Liver (tissue), 9 donors: ENCODE measurements around the gene ATE1. TPM values are rescaled to one million over a fixed set of nuclear protein-coding genes. Genes with fewer than 3 reads are reported as not detected.
"Not testable (repeated sequence)": the region's sequence is repeated elsewhere in the genome, so short reads cannot be mapped to it uniquely, and the experiment has no call there.

ENCODE experiments used
- DNase-seq: peaks from one replicate; pipeline ENCODE4 v3.0.0-alpha.2; 2017; ENCODE audit warnings: low spot score
- H3K27ac ChIP-seq, 2 donors: one replicate each; pipeline ENCODE4 v1.7.0; 2013; ENCODE audit warnings: inconsistent platforms in 2 of 2, low read length in 2 of 2, control low read depth in 1 of 2, low read depth in 1 of 2, mild to moderate bottlenecking in 1 of 2
- H3K27me3 ChIP-seq, 4 donors: one replicate each; pipeline versions ENCODE4 v1.6.1 to v1.7.0; 2013; ENCODE audit warnings: low read length in 3 of 4, inconsistent platforms in 1 of 4, mild to moderate bottlenecking in 1 of 4, moderate library complexity in 1 of 4; ENCODE audit not compliant: control insufficient read depth in 4 of 4, insufficient read depth in 4 of 4
- H3K36me3 ChIP-seq, 4 donors: one replicate each; pipeline versions ENCODE4 v1.6.1 to v1.7.0; 2013; ENCODE audit warnings: low read length in 3 of 4, mild to moderate bottlenecking in 3 of 4, low read depth in 1 of 4, moderate library complexity in 1 of 4; ENCODE audit not compliant: control insufficient read depth in 4 of 4, insufficient read depth in 3 of 4
- H3K4me1 ChIP-seq, 4 donors: one replicate each; pipeline versions ENCODE4 v1.6.1 to v1.7.0; 2013; ENCODE audit warnings: low read length in 3 of 4, mild to moderate bottlenecking in 3 of 4, moderate library complexity in 1 of 4; ENCODE audit not compliant: control insufficient read depth in 4 of 4, insufficient read depth in 4 of 4
- H3K4me3 ChIP-seq, 3 donors: one replicate each; pipeline versions ENCODE4 v1.6.1 to v1.7.0; 2013; ENCODE audit warnings: low read length in 3 of 3, control low read depth in 1 of 3, low read depth in 1 of 3, mild to moderate bottlenecking in 1 of 3
- H3K9ac ChIP-seq, 2 donors: one replicate each; pipeline ENCODE4 v1.7.0; 2013; ENCODE audit warnings: low read length in 2 of 2, mild to moderate bottlenecking in 2 of 2, moderate library complexity in 2 of 2, control low read depth in 1 of 2, low read depth in 1 of 2
- H3K9me3 ChIP-seq, 4 donors: one replicate each; pipeline versions ENCODE4 v1.6.1 to v1.7.0; 2013; ENCODE audit warnings: low read length in 3 of 4; ENCODE audit not compliant: control insufficient read depth in 4 of 4
- ATF3 ChIP-seq: IDR thresholded peaks from 2 replicates; pipeline ENCODE4 v1.6.1; 2016; ENCODE audit warnings: antibody characterized with exemption
- EGR1 ChIP-seq, 2 donors: IDR thresholded peaks; 2 replicates each; pipeline ENCODE4 v1.6.1; 2016 to 2018; ENCODE audit warnings: antibody characterized with exemption in 2 of 2, low read depth in 2 of 2
- FOXA2 ChIP-seq: IDR thresholded peaks from 2 replicates; pipeline ENCODE4 v1.6.1; 2016; ENCODE audit warnings: antibody characterized with exemption
- GABPA ChIP-seq, 2 donors: IDR thresholded peaks in 1 of 2; conservative IDR thresholded peaks in 1 of 2; 2 replicates each; pipeline ENCODE4 v1.6.1; 2016; ENCODE audit warnings: antibody characterized with exemption in 2 of 2, mild to moderate bottlenecking in 1 of 2, moderate library complexity in 1 of 2
- HNF4A ChIP-seq, 2 donors: conservative IDR thresholded peaks; 2 replicates each; pipeline ENCODE4 v1.6.1; 2016; ENCODE audit warnings: antibody characterized with exemption in 2 of 2, mild to moderate bottlenecking in 2 of 2
- HNF4G ChIP-seq: IDR thresholded peaks from 2 replicates; pipeline ENCODE4 v1.6.1; 2016; ENCODE audit warnings: antibody characterized with exemption
- NR2F2 ChIP-seq: IDR thresholded peaks from 2 replicates; pipeline ENCODE4 v1.6.1; 2016; ENCODE audit warnings: antibody characterized with exemption
- RAD21 ChIP-seq, 2 donors: IDR thresholded peaks; 2 replicates each; pipeline ENCODE4 v1.6.1; 2016; ENCODE audit warnings: antibody characterized with exemption in 2 of 2, mild to moderate bottlenecking in 2 of 2
- RXRA ChIP-seq, 2 donors: IDR thresholded peaks; 2 replicates each; pipeline ENCODE4 v1.6.1; 2017 to 2018; ENCODE audit warnings: antibody characterized with exemption in 2 of 2, mild to moderate bottlenecking in 1 of 2
- SP1 ChIP-seq: IDR thresholded peaks from 2 replicates; pipeline ENCODE4 v1.6.1; 2018; ENCODE audit warnings: antibody characterized with exemption, mild to moderate bottlenecking
- TAF1 ChIP-seq: conservative IDR thresholded peaks from 2 replicates; pipeline ENCODE4 v1.6.1; 2016; ENCODE audit warnings: antibody characterized with exemption, mild to moderate bottlenecking
- ZBTB33 ChIP-seq: IDR thresholded peaks from 2 replicates; pipeline ENCODE4 v1.6.1; 2016; ENCODE audit warnings: antibody characterized with exemption
- WGBS: extraction: QIAGEN DNeasy Blood & Tissue Kit; methylation state at CpG from one replicate; pipeline ENCODE4 v1.1.7; 2013; 5-methylcytosine and 5-hydroxymethylcytosine counted together
- polyA plus RNA-seq, 2 donors: library from polyadenylated mRNA; stranded (reverse) in 1 of 2; unstranded in 1 of 2; fragments of 200-250 nt in 1 of 2; fragments of >200 nt in 1 of 2; fragmentation: Nextera tagmentation in 1 of 2; extraction: Ambion mirVana in 1 of 2; gene quantifications; one replicate each; pipeline versions ENCODE4 v1.2.1 to v1.2.3, GENCODE V29; 2013 to 2015
- total RNA-seq, 2 donors: library from RNA; depleted of rRNA; stranded (reverse); fragments of >200 nt; gene quantifications; one replicate each; pipeline ENCODE4 v1.2.3, GENCODE V29; 2014
- TF ChIP-seq, protein P1 (sequence below): IDR thresholded peaks from 2 replicates; pipeline ENCODE4 v1.6.1; 2016; ENCODE audit warnings: antibody characterized with exemption, mild to moderate bottlenecking
- TF ChIP-seq, protein P2 (sequence below): fragments of 150-350 bp; IDR thresholded peaks from 2 replicates; pipeline ENCODE4 v1.5.1; 2017; ENCODE audit warnings: improper control_type of control experiment, low read depth, low read length; ENCODE audit not compliant: missing input control
- donor health status: healthy.
- donor health status: healthy.
- donor health status: healthy.
- donor health status: healthy.
- donor health status: healthy.

ATE1 gene
- total and polyA plus RNA-seq, 4 donors: 7.9 to 34.9 (median 13.5) TPM

DNA sequence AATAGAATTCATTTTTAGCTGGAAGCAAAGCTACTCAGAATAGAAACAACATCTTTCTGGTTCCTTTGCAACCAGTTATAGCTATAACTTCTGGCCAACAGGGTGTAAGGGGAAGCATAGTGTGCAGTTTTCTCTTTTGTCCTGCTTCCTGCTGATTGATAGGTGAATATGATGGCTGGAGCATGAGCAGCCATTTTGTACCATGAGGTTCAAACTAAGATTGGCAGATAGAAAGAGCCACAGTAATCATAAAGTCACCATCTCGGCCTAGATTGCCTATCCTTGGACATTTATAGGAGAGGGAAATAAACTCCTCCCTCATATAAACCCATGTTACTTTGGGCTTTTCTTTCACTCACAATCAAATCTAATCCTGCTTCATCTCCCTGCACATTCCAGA lies 227.4 kb downstream of the ATE1 start (continued):
- TF ChIP-seq, protein P1, sequence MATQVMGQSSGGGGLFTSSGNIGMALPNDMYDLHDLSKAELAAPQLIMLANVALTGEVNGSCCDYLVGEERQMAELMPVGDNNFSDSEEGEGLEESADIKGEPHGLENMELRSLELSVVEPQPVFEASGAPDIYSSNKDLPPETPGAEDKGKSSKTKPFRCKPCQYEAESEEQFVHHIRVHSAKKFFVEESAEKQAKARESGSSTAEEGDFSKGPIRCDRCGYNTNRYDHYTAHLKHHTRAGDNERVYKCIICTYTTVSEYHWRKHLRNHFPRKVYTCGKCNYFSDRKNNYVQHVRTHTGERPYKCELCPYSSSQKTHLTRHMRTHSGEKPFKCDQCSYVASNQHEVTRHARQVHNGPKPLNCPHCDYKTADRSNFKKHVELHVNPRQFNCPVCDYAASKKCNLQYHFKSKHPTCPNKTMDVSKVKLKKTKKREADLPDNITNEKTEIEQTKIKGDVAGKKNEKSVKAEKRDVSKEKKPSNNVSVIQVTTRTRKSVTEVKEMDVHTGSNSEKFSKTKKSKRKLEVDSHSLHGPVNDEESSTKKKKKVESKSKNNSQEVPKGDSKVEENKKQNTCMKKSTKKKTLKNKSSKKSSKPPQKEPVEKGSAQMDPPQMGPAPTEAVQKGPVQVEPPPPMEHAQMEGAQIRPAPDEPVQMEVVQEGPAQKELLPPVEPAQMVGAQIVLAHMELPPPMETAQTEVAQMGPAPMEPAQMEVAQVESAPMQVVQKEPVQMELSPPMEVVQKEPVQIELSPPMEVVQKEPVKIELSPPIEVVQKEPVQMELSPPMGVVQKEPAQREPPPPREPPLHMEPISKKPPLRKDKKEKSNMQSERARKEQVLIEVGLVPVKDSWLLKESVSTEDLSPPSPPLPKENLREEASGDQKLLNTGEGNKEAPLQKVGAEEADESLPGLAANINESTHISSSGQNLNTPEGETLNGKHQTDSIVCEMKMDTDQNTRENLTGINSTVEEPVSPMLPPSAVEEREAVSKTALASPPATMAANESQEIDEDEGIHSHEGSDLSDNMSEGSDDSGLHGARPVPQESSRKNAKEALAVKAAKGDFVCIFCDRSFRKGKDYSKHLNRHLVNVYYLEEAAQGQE: no peak

- H3K27me3 ChIP-seq, H3K27ac ChIP-seq, H3K36me3 ChIP-seq, H3K9ac ChIP-seq, DNase-seq, H3K4me3 ChIP-seq, H3K4me1 ChIP-seq, H3K9me3 ChIP-seq: not testable (repeated sequence)
- WGBS: 96% methylated on average over 3 of the region's 3 CpGs
These were observed 228.1 kb downstream of the ATE1 start for GRCh38 chr10:121699703-121700102.

DNA sequence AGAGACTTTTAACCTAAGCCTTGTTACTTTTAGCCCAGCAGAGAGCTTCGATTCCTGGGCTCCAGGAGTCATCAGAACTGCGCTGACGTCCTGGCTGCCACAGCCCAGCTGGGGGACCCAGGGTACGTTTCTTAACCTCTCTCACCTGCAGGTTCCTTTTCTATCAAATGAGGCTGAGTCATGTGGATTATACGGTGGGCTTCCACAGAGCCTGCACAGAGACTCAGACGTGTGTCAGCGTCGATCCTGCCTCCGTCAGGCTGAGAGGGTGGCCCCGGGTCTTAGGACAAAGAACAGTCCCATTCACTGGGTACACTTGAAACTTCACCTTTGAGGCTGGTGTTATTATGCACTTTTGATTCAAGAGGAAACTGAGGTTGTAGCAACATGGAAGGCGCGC lies 228.9 kb downstream of the ATE1 start:
- H3K9ac ChIP-seq: no peak overlapping the region
- no peak overlapping the region for H3K27ac ChIP-seq
- no peaks in the 10 kb centered on the region for H3K27me3 ChIP-seq
- H3K36me3 ChIP-seq: no peaks in the 10 kb centered on the region
- WGBS: 92% methylated on average over 12 of the region's 12 CpGs
- no peaks in the 10 kb centered on the region for H3K4me1 ChIP-seq
- TF ChIP-seq, protein P2, sequence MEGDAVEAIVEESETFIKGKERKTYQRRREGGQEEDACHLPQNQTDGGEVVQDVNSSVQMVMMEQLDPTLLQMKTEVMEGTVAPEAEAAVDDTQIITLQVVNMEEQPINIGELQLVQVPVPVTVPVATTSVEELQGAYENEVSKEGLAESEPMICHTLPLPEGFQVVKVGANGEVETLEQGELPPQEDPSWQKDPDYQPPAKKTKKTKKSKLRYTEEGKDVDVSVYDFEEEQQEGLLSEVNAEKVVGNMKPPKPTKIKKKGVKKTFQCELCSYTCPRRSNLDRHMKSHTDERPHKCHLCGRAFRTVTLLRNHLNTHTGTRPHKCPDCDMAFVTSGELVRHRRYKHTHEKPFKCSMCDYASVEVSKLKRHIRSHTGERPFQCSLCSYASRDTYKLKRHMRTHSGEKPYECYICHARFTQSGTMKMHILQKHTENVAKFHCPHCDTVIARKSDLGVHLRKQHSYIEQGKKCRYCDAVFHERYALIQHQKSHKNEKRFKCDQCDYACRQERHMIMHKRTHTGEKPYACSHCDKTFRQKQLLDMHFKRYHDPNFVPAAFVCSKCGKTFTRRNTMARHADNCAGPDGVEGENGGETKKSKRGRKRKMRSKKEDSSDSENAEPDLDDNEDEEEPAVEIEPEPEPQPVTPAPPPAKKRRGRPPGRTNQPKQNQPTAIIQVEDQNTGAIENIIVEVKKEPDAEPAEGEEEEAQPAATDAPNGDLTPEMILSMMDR: no peak
- TF ChIP-seq, protein P1: no peak
- TF ChIP-seq RAD21 (IDR thresholded peaks at IDR 0.05): no peak
- no peak for TF ChIP-seq NR2F2
- no peak for TF ChIP-seq RXRA (IDR thresholded peaks at IDR 0.05)
- TF ChIP-seq SP1: no peak
- no peak for TF ChIP-seq ATF3
- no peak for TF ChIP-seq EGR1 (IDR thresholded peaks at IDR 0.05; ENCODE audit: low read depth in 2 of 2)
- TF ChIP-seq HNF4G: no peak
- TF ChIP-seq HNF4A (conservative IDR thresholded peaks at IDR 0.05): no peak
- no peak for TF ChIP-seq FOXA2
- TF ChIP-seq TAF1: no peak
- TF ChIP-seq ZBTB33: no peak
- no peak for TF ChIP-seq GABPA (IDR thresholded peaks at IDR 0.05 in 1 of 2, conservative IDR thresholded peaks at IDR 0.05 in 1 of 2)
- no peak overlapping the region for H3K4me3 ChIP-seq
- peaks cover 0 to 2% (median 0%) of the 10 kb centered on the region in 4 donors for H3K9me3 ChIP-seq
- DNase-seq: no peak
